Choroid plexus epithelial cell (primary cell): ENCODE data around the gene CAMKK1.

Source experiments
- DNase-seq: peaks from one replicate; pipeline ENCODE4 v3.0.0-alpha.2; 2010; ENCODE audit warnings: low read depth
- H3K4me3 ChIP-seq: 2 replicates; pipeline ENCODE4 v1.5.1; 2011; ENCODE audit warnings: low read depth, mild to moderate bottlenecking, control low read depth, low read length, moderate library complexity
- TF ChIP-seq, protein P1 (sequence below): conservative IDR thresholded peaks from 2 replicates; pipeline ENCODE4 v1.5.1; 2011; ENCODE audit warnings: low read depth, mild to moderate bottlenecking, control low read depth, inconsistent platforms, low read length, moderate library complexity

CAMKK1 gene

DNA sequence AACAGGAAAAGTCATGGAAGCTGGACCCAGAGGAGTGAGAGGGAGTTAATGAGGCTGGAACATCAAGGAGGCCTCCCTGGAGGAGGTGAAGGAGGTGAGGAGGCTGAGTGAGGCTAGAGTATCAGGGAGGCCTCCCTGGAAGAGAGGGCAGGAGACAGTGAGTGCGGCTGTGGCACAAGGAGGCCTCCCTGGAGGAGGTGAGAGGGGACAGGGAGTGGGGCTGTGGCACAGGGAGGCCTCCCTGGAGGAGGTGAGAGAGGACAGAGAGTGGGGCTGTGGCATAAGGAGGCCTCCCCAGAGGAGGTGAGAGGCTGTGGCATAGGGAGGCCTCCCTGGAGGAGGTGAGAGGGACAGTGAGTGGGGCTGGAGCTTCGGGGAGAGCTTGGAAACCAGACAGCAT is 5.5 kb downstream of the CAMKK1 start:
- TF ChIP-seq, protein P1, sequence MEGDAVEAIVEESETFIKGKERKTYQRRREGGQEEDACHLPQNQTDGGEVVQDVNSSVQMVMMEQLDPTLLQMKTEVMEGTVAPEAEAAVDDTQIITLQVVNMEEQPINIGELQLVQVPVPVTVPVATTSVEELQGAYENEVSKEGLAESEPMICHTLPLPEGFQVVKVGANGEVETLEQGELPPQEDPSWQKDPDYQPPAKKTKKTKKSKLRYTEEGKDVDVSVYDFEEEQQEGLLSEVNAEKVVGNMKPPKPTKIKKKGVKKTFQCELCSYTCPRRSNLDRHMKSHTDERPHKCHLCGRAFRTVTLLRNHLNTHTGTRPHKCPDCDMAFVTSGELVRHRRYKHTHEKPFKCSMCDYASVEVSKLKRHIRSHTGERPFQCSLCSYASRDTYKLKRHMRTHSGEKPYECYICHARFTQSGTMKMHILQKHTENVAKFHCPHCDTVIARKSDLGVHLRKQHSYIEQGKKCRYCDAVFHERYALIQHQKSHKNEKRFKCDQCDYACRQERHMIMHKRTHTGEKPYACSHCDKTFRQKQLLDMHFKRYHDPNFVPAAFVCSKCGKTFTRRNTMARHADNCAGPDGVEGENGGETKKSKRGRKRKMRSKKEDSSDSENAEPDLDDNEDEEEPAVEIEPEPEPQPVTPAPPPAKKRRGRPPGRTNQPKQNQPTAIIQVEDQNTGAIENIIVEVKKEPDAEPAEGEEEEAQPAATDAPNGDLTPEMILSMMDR, result no peak
- H3K4me3 ChIP-seq, result no peak overlapping the region
- DNase-seq, result no peak

DNA sequence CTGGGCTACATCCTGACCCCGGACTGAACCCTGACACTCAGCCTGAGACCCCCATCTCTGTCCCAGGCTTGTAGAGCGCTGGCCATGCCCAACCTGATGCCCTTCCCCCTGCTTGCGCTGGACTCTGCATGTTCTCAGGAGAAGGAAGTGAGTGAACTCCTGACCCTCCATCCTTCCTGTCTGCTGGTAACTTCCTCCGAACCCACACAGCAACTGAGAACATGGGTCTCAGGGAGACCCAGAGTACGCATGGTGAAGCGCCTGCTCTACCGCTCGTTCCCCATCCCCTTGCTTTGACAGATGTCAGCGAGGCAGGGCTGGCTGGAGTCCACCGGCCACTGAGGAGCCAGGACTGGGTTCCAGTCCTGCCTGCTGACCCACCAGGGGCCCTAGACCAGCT is 6.1 kb downstream of the CAMKK1 start:
- DNase-seq, result peak; percentile 18
- H3K4me3 ChIP-seq, result no peak overlapping the region
- TF ChIP-seq, protein P1, result no peak

DNA sequence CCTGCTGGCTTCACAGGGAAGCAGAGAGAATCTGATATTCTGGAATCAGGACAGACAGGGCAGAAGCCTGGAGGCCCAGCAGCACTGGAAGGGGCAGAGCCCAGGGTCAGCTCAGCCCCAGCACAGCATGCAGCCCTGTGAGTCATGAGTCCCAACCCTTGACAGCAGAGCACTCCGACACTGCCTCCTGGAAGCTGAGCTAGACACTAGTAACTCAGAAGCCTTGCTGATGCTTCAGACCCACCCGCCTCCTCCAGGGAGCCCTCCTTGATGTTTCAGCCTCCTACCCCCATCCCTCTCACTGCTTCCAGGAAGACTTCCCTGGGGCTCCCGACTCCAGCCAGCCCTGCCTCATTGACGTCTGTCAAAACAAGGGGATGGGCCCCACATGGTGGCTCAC is 6.9 kb downstream of the CAMKK1 start:
- DNase-seq, result peak; percentile 90

DNA sequence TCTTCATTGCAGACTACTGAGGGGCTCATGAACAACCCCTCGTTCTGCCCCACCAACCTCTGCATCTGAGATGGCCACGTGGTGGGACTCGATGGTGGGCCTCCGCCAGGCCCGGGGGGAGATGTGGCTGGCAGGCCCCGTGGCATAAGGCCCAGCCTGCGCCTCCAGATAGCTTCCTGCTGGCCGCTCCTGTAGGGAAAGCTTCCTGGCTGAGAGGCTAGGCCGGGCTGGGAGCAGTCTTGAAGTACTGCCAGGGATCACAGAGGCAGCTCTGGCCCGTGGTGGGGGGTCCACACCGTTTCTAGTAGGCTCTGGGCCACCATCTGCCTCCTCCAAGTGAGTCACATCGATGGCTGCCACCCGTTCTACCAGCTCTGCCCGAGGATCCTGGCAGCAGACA is 7.6 kb downstream of the CAMKK1 start:
- TF ChIP-seq, protein P1, result no peak
- H3K4me3 ChIP-seq, result no peak overlapping the region
- peak; percentile 51 for DNase-seq

More for the DNA sequence above, 6.9 kb downstream of the CAMKK1 start:
- H3K4me3 ChIP-seq, result no peak overlapping the region
- TF ChIP-seq, protein P1, result no peak

DNA sequence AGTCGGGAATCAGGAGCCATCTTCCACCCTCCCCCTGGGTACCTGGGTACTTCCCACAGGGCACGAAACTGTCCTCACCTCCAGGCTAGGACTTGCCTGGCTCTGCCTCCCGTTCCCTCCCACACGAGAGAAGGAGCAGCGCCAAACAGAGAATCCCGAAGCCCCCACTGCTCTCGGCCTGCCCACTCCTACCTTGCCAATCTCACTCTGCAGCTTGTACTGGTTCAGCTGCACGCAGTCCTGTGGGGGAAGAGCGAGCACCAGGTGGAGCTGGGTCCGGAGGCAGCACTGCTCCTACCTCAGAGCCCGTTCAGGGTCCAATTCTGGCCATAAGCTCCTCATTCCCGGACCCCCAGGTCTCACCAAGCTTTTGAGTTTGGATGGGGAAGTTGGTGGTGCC is 8.7 kb downstream of the CAMKK1 start:
- DNase-seq, result no peak
- TF ChIP-seq, protein P1, result no peak
- H3K4me3 ChIP-seq, result no peak overlapping the region

DNA sequence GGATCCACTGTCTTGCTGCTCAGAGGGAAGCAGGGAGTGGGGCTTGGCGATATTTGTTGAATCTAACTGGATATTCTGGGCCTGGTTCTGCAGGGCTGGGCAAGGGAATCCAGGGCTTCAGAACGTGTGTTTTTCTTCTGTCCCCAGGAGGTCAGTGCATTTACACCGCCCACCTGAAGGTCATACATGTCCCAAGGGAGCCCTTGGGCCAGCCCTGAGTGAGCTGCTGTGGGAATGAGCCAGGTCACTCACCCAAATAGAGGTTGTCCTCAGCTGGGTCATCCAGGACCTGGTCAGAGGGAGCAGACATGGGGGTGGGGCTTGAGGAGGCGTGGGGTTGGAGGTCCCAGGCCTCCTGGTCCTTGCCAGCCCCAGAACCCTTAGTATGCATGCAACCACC is 10.6 kb downstream of the CAMKK1 start:
- TF ChIP-seq, protein P1, result no peak
- no peak for DNase-seq
- H3K4me3 ChIP-seq, result no peak overlapping the region

DNA sequence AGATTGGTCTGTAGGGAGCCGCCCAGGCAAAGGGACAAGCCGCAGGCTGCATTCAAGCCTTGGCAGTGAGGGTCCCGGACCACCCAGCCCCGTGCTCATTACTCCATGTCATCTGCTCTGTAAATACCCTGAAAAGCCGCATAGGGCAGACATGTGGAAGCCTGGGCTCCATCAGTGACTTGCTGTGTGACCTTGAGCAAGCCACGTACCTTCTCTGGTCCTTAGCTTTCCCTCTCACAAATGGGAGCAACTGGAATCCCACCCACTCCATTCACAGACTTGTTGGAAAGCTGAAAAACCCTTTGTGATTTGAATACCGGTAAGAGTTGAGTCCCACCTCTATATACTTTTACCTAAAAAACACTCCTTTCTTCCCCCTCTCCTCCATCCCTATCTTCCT is 11.9 kb downstream of the CAMKK1 start:
- no peak overlapping the region for H3K4me3 ChIP-seq
- DNase-seq, result no peak
- TF ChIP-seq, protein P1, result no peak
